ENCODE results near the gene IGSF6.
"Not testable (repeated sequence)": the region's sequence is repeated elsewhere in the genome, so short reads cannot be mapped to it uniquely, and the experiment has no call there.

Gene IGSF6

GRCh38 chr16:21611556-21612384 lies 40.6 kb downstream of the IGSF6 start:
- no peaks in the 10 kb centered on the region for H3K9me3 Mint-ChIP-seq
- H3K36me3 Mint-ChIP-seq (ENCODE audit: low read depth) = peaks cover 9% of the 10 kb centered on the region
- H3K4me1 Mint-ChIP-seq (ENCODE audit: low read depth) = peaks cover 82% of the 10 kb centered on the region
- peak overlapping the region; percentile 77 for H3K27ac Mint-ChIP-seq
- peak overlapping the region; percentile 4 for H3K4me3 Mint-ChIP-seq
- intact Hi-C loops (cut with micrococcal nuclease) = no loop called here
- H3K27me3 Mint-ChIP-seq = no peaks in the 10 kb centered on the region

- Mint-ChIP-seq H3K4me1 (ENCODE audit: low read depth) (peaks cover 82% of the 10 kb centered on the region), H3K36me3 (ENCODE audit: low read depth) (peaks cover 5% of the 10 kb centered on the region), H3K27ac (peak overlapping the region; percentile 77), H3K9me3 (no peaks in the 10 kb centered on the region), H3K27me3 (no peaks in the 10 kb centered on the region), H3K4me3 (no peak overlapping the region)
- intact Hi-C loops (cut with micrococcal nuclease) = no loop called here
Observed at GRCh38 chr16:21611198-21611555, 41.2 kb downstream of the IGSF6 start.

- intact Hi-C loops (cut with micrococcal nuclease) = no loop called here
- Mint-ChIP-seq H3K36me3 (ENCODE audit: low read depth) (peaks cover 2% of the 10 kb centered on the region), H3K4me1 (ENCODE audit: low read depth) (peaks cover 81% of the 10 kb centered on the region)
Observed at GRCh38 chr16:21610766-21611165, 41.6 kb downstream of the IGSF6 start.

GRCh38 chr16:21610006-21610544 lies 42.3 kb downstream of the IGSF6 start:
- H3K4me1 Mint-ChIP-seq (ENCODE audit: low read depth) = peaks cover 81% of the 10 kb centered on the region

More at GRCh38 chr16:21610766-21611165, 41.6 kb downstream of the IGSF6 start:
- Mint-ChIP-seq H3K27me3 (no peaks in the 10 kb centered on the region), H3K4me3 (no peak overlapping the region), H3K27ac (peak overlapping the region; percentile 11), H3K9me3 (no peaks in the 10 kb centered on the region)

GRCh38 chr16:21608639-21609328 lies 43.6 kb downstream of the IGSF6 start:
- intact Hi-C loops (cut with micrococcal nuclease) = loop anchor here (5.0 kb wide), 1 partner anchor 34 kb away; no protein-coding TSS in a partner anchor
- Mint-ChIP-seq H3K27ac (peak overlapping the region; percentile 50), H3K9me3 (no peaks in the 10 kb centered on the region), H3K4me3 (no peak overlapping the region), H3K4me1 (ENCODE audit: low read depth) (peaks cover 82% of the 10 kb centered on the region), H3K27me3 (no peaks in the 10 kb centered on the region), H3K36me3 (ENCODE audit: low read depth) (no peaks in the 10 kb centered on the region)

More at GRCh38 chr16:21610006-21610544, 42.3 kb downstream of the IGSF6 start:
- Mint-ChIP-seq H3K27me3 (no peaks in the 10 kb centered on the region), H3K4me3 (no peak overlapping the region), H3K36me3 (ENCODE audit: low read depth) (no peaks in the 10 kb centered on the region), H3K9me3 (no peaks in the 10 kb centered on the region), H3K27ac (no peak overlapping the region)
- intact Hi-C loops (cut with micrococcal nuclease) = no loop called here

GRCh38 chr16:21605848-21606247 lies 46.6 kb downstream of the IGSF6 start:
- intact Hi-C loops (cut with micrococcal nuclease) = loop anchor here (2.0 to 5.0 kb wide), 2 partner anchors 13 to 36 kb away; no protein-coding TSS in a partner anchor
- H3K9me3 Mint-ChIP-seq; H3K36me3 Mint-ChIP-seq (ENCODE audit: low read depth); H3K4me3 Mint-ChIP-seq; H3K27me3 Mint-ChIP-seq: not testable (repeated sequence)
- Mint-ChIP-seq H3K27ac (peak overlapping the region; percentile 61), H3K4me1 (ENCODE audit: low read depth) (peaks cover 89% of the 10 kb centered on the region)

GRCh38 chr16:21603928-21604327 lies 48.5 kb downstream of the IGSF6 start:
- Mint-ChIP-seq H3K4me1 (ENCODE audit: low read depth) (peaks cover 78% of the 10 kb centered on the region), H3K9me3 (no peaks in the 10 kb centered on the region), H3K27ac (peak overlapping the region; percentile 74)

GRCh38 chr16:21602785-21603184 lies 49.6 kb downstream of the IGSF6 start:
- Mint-ChIP-seq H3K27ac (peak overlapping the region; percentile 15), H3K9me3 (no peaks in the 10 kb centered on the region), H3K4me3 (no peak overlapping the region)

More at GRCh38 chr16:21603928-21604327, 48.5 kb downstream of the IGSF6 start:
- Mint-ChIP-seq H3K36me3 (ENCODE audit: low read depth) (peaks cover 7% of the 10 kb centered on the region), H3K27me3 (no peaks in the 10 kb centered on the region), H3K4me3 (peak overlapping the region; percentile 49)
- intact Hi-C loops (cut with micrococcal nuclease) = loop anchor here (2.0 kb wide), 1 partner anchor 15 kb away; no protein-coding TSS in a partner anchor

GRCh38 chr16:21600031-21600773 lies 52.2 kb downstream of the IGSF6 start:
- peaks cover 7% of the 10 kb centered on the region for H3K36me3 Mint-ChIP-seq (ENCODE audit: low read depth)
- peaks cover 64% of the 10 kb centered on the region for H3K4me1 Mint-ChIP-seq (ENCODE audit: low read depth)
- no peaks in the 10 kb centered on the region for H3K9me3 Mint-ChIP-seq
- H3K4me3 Mint-ChIP-seq = peak overlapping the region; percentile 91
- no peaks in the 10 kb centered on the region for H3K27me3 Mint-ChIP-seq
- intact Hi-C loops (cut with micrococcal nuclease) = no loop called here
- H3K27ac Mint-ChIP-seq = peak overlapping the region; percentile 95

More at GRCh38 chr16:21602785-21603184, 49.6 kb downstream of the IGSF6 start:
- H3K4me1 Mint-ChIP-seq (ENCODE audit: low read depth) = peaks cover 78% of the 10 kb centered on the region
- intact Hi-C loops (cut with micrococcal nuclease) = no loop called here
- no peaks in the 10 kb centered on the region for H3K27me3 Mint-ChIP-seq
- H3K36me3 Mint-ChIP-seq (ENCODE audit: low read depth) = peaks cover 7% of the 10 kb centered on the region

- H3K9me3 Mint-ChIP-seq = no peaks in the 10 kb centered on the region
- H3K36me3 Mint-ChIP-seq (ENCODE audit: low read depth) = peaks cover 7% of the 10 kb centered on the region
- H3K27ac Mint-ChIP-seq = peak within 1 kb of the TSS; percentile 95
- peaks cover 56% of the 10 kb centered on the region for H3K4me1 Mint-ChIP-seq (ENCODE audit: low read depth)
- no peaks in the 10 kb centered on the region for H3K27me3 Mint-ChIP-seq
- peak within 1 kb of the TSS; percentile 91 for H3K4me3 Mint-ChIP-seq
- intact Hi-C loops (cut with micrococcal nuclease) = loop anchor here (2.0 to 5.0 kb wide), 2 partner anchors 51 to 593 kb away; no protein-coding TSS in a partner anchor
Observed at GRCh38 chr16:21599122-21600030, 53.0 kb downstream of the IGSF6 start, which contains the start of gene METTL9. Gene METTL9 (plus strand): TSS chr16:21599577. CDS start chr16:21599734, 157 bp downstream.

GRCh38 chr16:21598701-21599121 lies 53.7 kb downstream of the IGSF6 start:
- intact Hi-C loops (cut with micrococcal nuclease) = loop anchor here (2.0 to 5.0 kb wide), 2 partner anchors 52 to 594 kb away; no protein-coding TSS in a partner anchor
- H3K36me3 Mint-ChIP-seq (ENCODE audit: low read depth) = peaks cover 7% of the 10 kb centered on the region
- H3K27ac Mint-ChIP-seq = peak overlapping the region; percentile 95
- no peaks in the 10 kb centered on the region for H3K9me3 Mint-ChIP-seq
- peak overlapping the region; percentile 79 for H3K4me3 Mint-ChIP-seq
- H3K4me1 Mint-ChIP-seq (ENCODE audit: low read depth) = peaks cover 50% of the 10 kb centered on the region
- no peaks in the 10 kb centered on the region for H3K27me3 Mint-ChIP-seq

GRCh38 chr16:21598206-21598605 lies 54.2 kb downstream of the IGSF6 start:
- intact Hi-C loops (cut with micrococcal nuclease) = loop anchor here (2.0 to 5.0 kb wide), 2 partner anchors 53 to 594 kb away; no protein-coding TSS in a partner anchor
- Mint-ChIP-seq H3K4me3 (peak overlapping the region; percentile 79), H3K4me1 (ENCODE audit: low read depth) (peaks cover 50% of the 10 kb centered on the region)

More at GRCh38 chr16:21598206-21598605, 54.2 kb downstream of the IGSF6 start:
- Mint-ChIP-seq H3K27ac (peak overlapping the region; percentile 95), H3K27me3 (no peaks in the 10 kb centered on the region), H3K9me3 (no peaks in the 10 kb centered on the region), H3K36me3 (ENCODE audit: low read depth) (peaks cover 7% of the 10 kb centered on the region)

Measured in dendritic cell treated with granulocyte-macrophage colony-stimulating factor and Interleukin-4, amounts not matched to agents 40 ng/mL and 50 ng/mL, for 4 days (primary cell).